GM04503 (cell line): ENCODE measurements around the gene ADAM8.

ENCODE experiments used
- DNase-seq: peaks from one replicate; pipeline ENCODE4 v3.0.0-alpha.2; 2012; ENCODE audit warnings: low read depth

The ADAM8 gene

GRCh38 chr10:133281628-133282372 is 5.1 kb upstream of the ADAM8 start:
- no peak for DNase-seq

- DNase-seq, result no peak
Measured at GRCh38 chr10:133281084-133281483, 4.4 kb upstream of the ADAM8 start.

GRCh38 chr10:133280391-133281059 is 3.9 kb upstream of the ADAM8 start:
- no peak for DNase-seq

- no peak for DNase-seq
Measured at GRCh38 chr10:133279326-133280226, 2.9 kb upstream of the ADAM8 start.

GRCh38 chr10:133278577-133279265 is 2.1 kb upstream of the ADAM8 start:
- DNase-seq, result no peak

GRCh38 chr10:133277993-133278576 is 1.4 kb upstream of the ADAM8 start:
- no peak for DNase-seq

- no peak for DNase-seq
Measured at GRCh38 chr10:133277277-133277992, 767 bp upstream of the ADAM8 start.

GRCh38 chr10:133276100-133276434 is 601 bp downstream of the ADAM8 start:
- DNase-seq, result no peak

- DNase-seq, result no peak
Measured at GRCh38 chr10:133275684-133276092, 980 bp downstream of the ADAM8 start.

GRCh38 chr10:133274751-133275683 is 1.7 kb downstream of the ADAM8 start:
- no peak for DNase-seq

GRCh38 chr10:133273534-133274143 is 3.0 kb downstream of the ADAM8 start:
- DNase-seq, result no peak

GRCh38 chr10:133272964-133273420 is 3.7 kb downstream of the ADAM8 start:
- DNase-seq, result no peak

GRCh38 chr10:133272301-133272963 is 4.2 kb downstream of the ADAM8 start:
- DNase-seq, result no peak

GRCh38 chr10:133271521-133272300 is 5.0 kb downstream of the ADAM8 start:
- no peak for DNase-seq

GRCh38 chr10:133270773-133271297 is 5.8 kb downstream of the ADAM8 start:
- DNase-seq, result no peak

GRCh38 chr10:133270204-133270603 is 6.5 kb downstream of the ADAM8 start:
- no peak for DNase-seq

- no peak for DNase-seq
Measured at GRCh38 chr10:133269367-133269766, 7.3 kb downstream of the ADAM8 start.

GRCh38 chr10:133268532-133268931 is 8.1 kb downstream of the ADAM8 start:
- no peak for DNase-seq
